Suprapubic skin (tissue), 4 donors: ENCODE measurements around the gene CSTPP1. TPM values are rescaled to one million over a fixed set of nuclear protein-coding genes. Genes with fewer than 3 reads are reported as not detected.

ENCODE experiments used
- DNase-seq, 2 donors: peaks; one replicate each; pipeline ENCODE4 v3.0.0-alpha.2; 2019; ENCODE audit warnings: low spot score in 2 of 2
- H3K27ac ChIP-seq: fragments of 200-600 bp; sonication (generic); one replicate; pipeline ENCODE4 v1.5.1; 2019
- H3K27me3 ChIP-seq: fragments of 200-600 bp; sonication (generic); one replicate; pipeline ENCODE4 v1.5.1; 2019
- H3K36me3 ChIP-seq: fragments of 200-600 bp; sonication (generic); one replicate; pipeline ENCODE4 v1.5.1; 2019
- H3K4me1 ChIP-seq: fragments of 200-600 bp; sonication (generic); one replicate; pipeline ENCODE4 v1.5.1; 2019
- H3K4me3 ChIP-seq: fragments of 200-600 bp; sonication (generic); one replicate; pipeline ENCODE4 v1.5.1; 2019; ENCODE audit warnings: mild to moderate bottlenecking
- H3K9me3 ChIP-seq: fragments of 200-600 bp; sonication (generic); one replicate; pipeline ENCODE4 v1.5.1; 2019
- EP300 ChIP-seq: sonication (generic); formaldehyde crosslinking; IDR thresholded peaks from one replicate; pipeline ENCODE4 v1.6.1; 2017; ENCODE audit warnings: antibody characterized with exemption
- POLR2A ChIP-seq, 2 donors: fragments of 450-650 bp; IDR thresholded peaks; one replicate each; pipeline ENCODE4 v1.6.1; 2017; ENCODE audit warnings: antibody characterized with exemption in 2 of 2, mild to moderate bottlenecking in 2 of 2, moderate library complexity in 2 of 2
- POLR2AphosphoS5 ChIP-seq, 3 donors: sonication (generic); formaldehyde crosslinking; IDR thresholded peaks; one replicate each; pipeline ENCODE4 v1.6.1; 2017; ENCODE audit warnings: antibody characterized with exemption in 3 of 3
- WGBS: methylation state at CpG from one replicate; pipeline ENCODE4 v1.1.5; 2018; 5-methylcytosine and 5-hydroxymethylcytosine counted together
- total RNA-seq, 4 donors: library from RNA; depleted of rRNA; stranded (reverse); fragments of >200 nt; gene quantifications; one replicate each; pipeline ENCODE4 v1.1.0, GENCODE V29; 2016
- TF ChIP-seq, protein P1 (sequence below), 2 donors: fragments of 200-600 bp in 1 of 2; fragments of 450-650 bp in 1 of 2; sonication (generic) in 1 of 2; IDR thresholded peaks; one replicate each; pipeline ENCODE4 v1.5.1; 2016 to 2019; ENCODE audit warnings: antibody characterized with exemption in 2 of 2, mild to moderate bottlenecking in 1 of 2, moderate library complexity in 1 of 2

Gene CSTPP1
- total RNA-seq, 4 donors from 2014 or later: 34.9 to 117 (median 48.1) TPM

DNA sequence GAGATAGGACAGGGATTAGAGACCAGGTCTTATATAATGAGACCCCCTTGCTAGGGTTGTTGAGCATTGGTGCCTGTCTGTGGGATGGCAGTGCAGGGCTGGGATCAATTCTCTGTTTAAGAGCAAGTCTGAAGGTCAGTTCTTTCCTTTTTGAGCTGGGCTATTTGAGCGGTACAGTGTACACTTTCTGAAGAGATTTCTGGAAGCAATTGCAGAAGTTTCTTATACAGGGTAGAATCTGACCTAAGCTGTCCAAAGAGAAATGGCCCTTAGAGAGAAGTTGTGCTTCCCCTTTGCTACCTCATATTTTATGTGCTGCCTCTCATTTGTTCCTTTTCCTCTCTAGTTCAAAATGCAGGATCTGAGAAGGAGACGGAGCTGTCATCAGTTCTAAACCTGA, 35.8 kb downstream of the CSTPP1 start:
- DNase-seq: no peak
- Histone ChIP-seq H3K4me3 (no peak overlapping the region), H3K27ac (no peak overlapping the region), H3K27me3 (no peaks in the 10 kb centered on the region), H3K4me1 (peaks cover 5% of the 10 kb centered on the region), H3K36me3 (no peaks in the 10 kb centered on the region), H3K9me3 (no peaks in the 10 kb centered on the region)
- no peak for TF ChIP-seq POLR2A (IDR thresholded peaks at IDR 0.05)
- 80% methylated on average over 2 of the region's 2 CpGs for WGBS

GRCh38 chr11:46972821-46973220, 36.3 kb downstream of the CSTPP1 start:
- Histone ChIP-seq H3K4me1 (peaks cover 5% of the 10 kb centered on the region), H3K36me3 (no peaks in the 10 kb centered on the region), H3K27ac (no peak overlapping the region), H3K27me3 (no peaks in the 10 kb centered on the region), H3K9me3 (no peaks in the 10 kb centered on the region), H3K4me3 (no peak overlapping the region)
- no peak for DNase-seq
- TF ChIP-seq POLR2AphosphoS5 (IDR thresholded peaks at IDR 0.05) (no peak), EP300 (no peak), POLR2A (IDR thresholded peaks at IDR 0.05) (no peak)
- TF ChIP-seq, protein P1, sequence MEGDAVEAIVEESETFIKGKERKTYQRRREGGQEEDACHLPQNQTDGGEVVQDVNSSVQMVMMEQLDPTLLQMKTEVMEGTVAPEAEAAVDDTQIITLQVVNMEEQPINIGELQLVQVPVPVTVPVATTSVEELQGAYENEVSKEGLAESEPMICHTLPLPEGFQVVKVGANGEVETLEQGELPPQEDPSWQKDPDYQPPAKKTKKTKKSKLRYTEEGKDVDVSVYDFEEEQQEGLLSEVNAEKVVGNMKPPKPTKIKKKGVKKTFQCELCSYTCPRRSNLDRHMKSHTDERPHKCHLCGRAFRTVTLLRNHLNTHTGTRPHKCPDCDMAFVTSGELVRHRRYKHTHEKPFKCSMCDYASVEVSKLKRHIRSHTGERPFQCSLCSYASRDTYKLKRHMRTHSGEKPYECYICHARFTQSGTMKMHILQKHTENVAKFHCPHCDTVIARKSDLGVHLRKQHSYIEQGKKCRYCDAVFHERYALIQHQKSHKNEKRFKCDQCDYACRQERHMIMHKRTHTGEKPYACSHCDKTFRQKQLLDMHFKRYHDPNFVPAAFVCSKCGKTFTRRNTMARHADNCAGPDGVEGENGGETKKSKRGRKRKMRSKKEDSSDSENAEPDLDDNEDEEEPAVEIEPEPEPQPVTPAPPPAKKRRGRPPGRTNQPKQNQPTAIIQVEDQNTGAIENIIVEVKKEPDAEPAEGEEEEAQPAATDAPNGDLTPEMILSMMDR (IDR thresholded peaks at IDR 0.05): no peak
- WGBS: 93% methylated on average over 2 of the region's 2 CpGs

GRCh38 chr11:46976182-46976854, 39.8 kb downstream of the CSTPP1 start:
- no peak overlapping the region for H3K4me3 ChIP-seq
- H3K27me3 ChIP-seq: no peaks in the 10 kb centered on the region
- no peaks in the 10 kb centered on the region for H3K36me3 ChIP-seq
- no peaks in the 10 kb centered on the region for H3K9me3 ChIP-seq
- TF ChIP-seq, protein P1 (IDR thresholded peaks at IDR 0.05): no peak
- no peak for TF ChIP-seq EP300
- TF ChIP-seq POLR2AphosphoS5 (IDR thresholded peaks at IDR 0.05): no peak
- no peak for TF ChIP-seq POLR2A (IDR thresholded peaks at IDR 0.05)
- DNase-seq: no peak
- 83% methylated on average over 5 of the region's 5 CpGs for WGBS
- H3K27ac ChIP-seq: no peak overlapping the region
- peaks cover 9% of the 10 kb centered on the region for H3K4me1 ChIP-seq

GRCh38 chr11:46977038-46977813, 40.7 kb downstream of the CSTPP1 start:
- Histone ChIP-seq H3K27ac (peak overlapping the region; percentile 51), H3K4me3 (no peak overlapping the region), H3K4me1 (peaks cover 9% of the 10 kb centered on the region), H3K36me3 (no peaks in the 10 kb centered on the region), H3K9me3 (no peaks in the 10 kb centered on the region), H3K27me3 (no peaks in the 10 kb centered on the region)
- WGBS: 70% methylated on average over 7 of the region's 7 CpGs
- TF ChIP-seq, protein P1 (IDR thresholded peaks at IDR 0.05): no peak
- TF ChIP-seq EP300: no peak
- no peak for TF ChIP-seq POLR2A (IDR thresholded peaks at IDR 0.05)
- TF ChIP-seq POLR2AphosphoS5 (IDR thresholded peaks at IDR 0.05): no peak
- DNase-seq: no peak

GRCh38 chr11:46978005-46978491, 41.5 kb downstream of the CSTPP1 start:
- Histone ChIP-seq H3K4me3 (no peak overlapping the region), H3K9me3 (no peaks in the 10 kb centered on the region), H3K27ac (no peak overlapping the region), H3K4me1 (peaks cover 9% of the 10 kb centered on the region), H3K36me3 (no peaks in the 10 kb centered on the region), H3K27me3 (no peaks in the 10 kb centered on the region)
- no peak for TF ChIP-seq POLR2AphosphoS5 (IDR thresholded peaks at IDR 0.05)
- TF ChIP-seq, protein P1 (IDR thresholded peaks at IDR 0.05): no peak
- TF ChIP-seq POLR2A (IDR thresholded peaks at IDR 0.05): no peak
- no peak for TF ChIP-seq EP300
- no peak for DNase-seq
- WGBS: 70% methylated on average over 1 of the region's 1 CpG
